Activated T-helper 1 cell treated with anti-CD3 and anti-CD28 coated beads, Interleukin-2, amount 50 U/mL, for 16 hours (primary cell): ENCODE data around the gene HAUS1.
"Not testable (repeated sequence)": the region's sequence is repeated elsewhere in the genome, so short reads cannot be mapped to it uniquely, and the experiment has no call there.

Experiments
- DNase-seq, 2 donors: peaks; one replicate each; pipeline ENCODE4 v3.0.0-alpha.2; 2020; ENCODE audit warnings: low read depth in 1 of 2, low spot score in 1 of 2

HAUS1 gene

DNA sequence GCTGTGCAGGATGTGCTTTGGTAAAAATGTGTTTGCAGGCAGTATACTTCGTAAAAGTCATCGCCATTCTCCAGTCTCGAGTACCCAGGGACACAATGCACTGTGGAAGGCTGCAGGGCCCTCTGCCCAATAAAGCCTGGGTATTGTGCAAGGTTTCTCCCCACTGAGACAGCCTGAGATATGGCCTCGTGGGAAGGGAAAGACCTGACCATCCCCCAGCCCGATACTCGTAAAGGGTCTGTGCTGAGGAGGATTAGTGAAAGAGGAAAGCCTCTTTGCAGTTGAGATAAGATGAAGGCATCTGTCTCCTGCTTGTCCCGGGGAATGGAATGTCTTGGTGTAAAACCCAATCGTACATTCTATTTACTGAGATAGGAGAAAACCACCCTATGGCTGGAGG, 15.7 kb upstream of the HAUS1 start:
- not testable (repeated sequence) for DNase-seq

GRCh38 chr18:46095532-46095931, 8.7 kb upstream of the HAUS1 start:
- no peak for DNase-seq

GRCh38 chr18:46096651-46097300, 7.4 kb upstream of the HAUS1 start:
- no peak for DNase-seq

- DNase-seq = no peak
Observed at GRCh38 chr18:46097431-46097800, 6.8 kb upstream of the HAUS1 start.

- peak; percentile 68 to 71 for DNase-seq
Observed at GRCh38 chr18:46097801-46098615, 6.2 kb upstream of the HAUS1 start, which contains the start of gene ATP5F1A. TSS of gene ATP5F1A (minus strand) at chr18:46098296. CDS start at chr18:46098231, 65 bp downstream.

DNA sequence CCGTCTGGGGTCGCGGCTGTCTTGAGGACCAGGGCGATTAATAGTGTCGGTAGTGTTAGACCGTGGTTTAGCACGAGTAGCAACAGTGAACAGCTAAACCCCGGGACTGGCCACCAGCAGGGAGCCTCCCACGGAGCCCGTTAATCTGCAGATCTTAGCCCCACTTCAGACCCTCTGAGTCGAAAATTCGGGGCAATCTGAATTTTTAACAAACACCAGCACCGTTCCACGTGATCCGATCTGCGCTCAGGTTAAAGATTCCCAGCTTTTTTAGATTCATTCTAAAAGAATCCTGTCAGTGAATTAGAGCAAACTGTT, 5.6 kb upstream of the HAUS1 start:
- no peak for DNase-seq

GRCh38 chr18:46099463-46099862, 4.7 kb upstream of the HAUS1 start:
- no peak for DNase-seq

- DNase-seq = no peak
Observed at GRCh38 chr18:46109386-46109785, 5.2 kb downstream of the HAUS1 start.

- DNase-seq = no peak
Observed at GRCh38 chr18:46110406-46110805, 6.2 kb downstream of the HAUS1 start.

DNA sequence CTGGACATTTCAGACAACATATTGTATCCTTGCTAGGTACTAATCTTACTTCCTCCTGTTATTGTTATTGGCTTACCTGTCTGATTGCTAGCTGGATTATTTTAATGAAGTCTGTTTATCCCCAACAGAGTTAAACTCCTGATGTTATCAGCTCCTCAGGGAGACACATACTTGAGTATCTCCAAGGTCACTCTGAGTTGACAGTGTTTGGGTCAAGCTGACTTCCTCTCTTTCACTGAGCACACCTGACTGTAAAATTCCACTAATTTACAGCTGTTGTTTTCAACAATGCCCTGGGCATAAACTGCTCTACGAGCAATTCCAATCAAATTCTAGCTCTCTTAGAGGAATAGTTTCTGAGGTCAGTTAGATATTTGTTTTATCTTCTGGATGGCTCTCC, 9.6 kb downstream of the HAUS1 start:
- DNase-seq = no peak

GRCh38 chr18:46126625-46127024, 22.4 kb downstream of the HAUS1 start:
- DNase-seq = not testable (repeated sequence)

DNA sequence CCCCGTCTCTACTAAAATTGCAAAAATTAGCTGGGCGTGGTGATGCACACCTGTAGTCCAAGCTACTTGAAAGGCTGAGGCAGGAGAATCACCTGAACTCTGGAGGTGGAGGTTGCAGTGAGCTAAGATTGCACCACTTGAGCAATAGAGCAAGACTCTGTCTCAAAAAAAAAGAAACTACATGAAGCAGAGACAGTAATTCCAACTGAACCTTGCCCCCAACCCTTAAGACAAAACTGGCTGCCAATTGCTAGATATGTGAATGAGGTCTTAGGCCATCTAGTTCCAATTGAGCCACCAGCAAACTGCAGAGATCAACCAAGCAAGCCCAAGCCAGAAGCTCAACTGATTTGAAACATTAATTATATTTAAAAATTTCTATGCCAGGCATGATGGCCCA, 25.9 kb downstream of the HAUS1 start:
- DNase-seq = no peak

DNA sequence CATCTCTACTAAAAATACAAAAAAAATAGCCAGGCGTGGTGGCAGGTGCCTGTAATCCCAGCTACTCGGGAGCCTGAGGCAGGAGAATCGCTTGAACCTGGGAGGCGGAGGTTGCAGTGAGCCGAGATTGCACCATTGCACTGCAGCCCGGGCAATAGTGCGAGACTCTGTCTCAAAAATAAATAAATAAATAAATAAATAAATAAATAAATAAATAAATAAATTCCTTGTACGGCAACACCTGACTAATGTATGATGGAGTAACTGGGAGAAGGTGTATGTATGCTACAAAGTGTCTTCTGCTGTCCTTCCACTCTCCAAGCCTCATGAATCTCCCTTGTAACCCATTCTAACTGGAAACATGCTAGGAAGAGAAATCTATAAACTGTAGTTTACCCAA, 26.4 kb downstream of the HAUS1 start:
- not testable (repeated sequence) for DNase-seq

DNA sequence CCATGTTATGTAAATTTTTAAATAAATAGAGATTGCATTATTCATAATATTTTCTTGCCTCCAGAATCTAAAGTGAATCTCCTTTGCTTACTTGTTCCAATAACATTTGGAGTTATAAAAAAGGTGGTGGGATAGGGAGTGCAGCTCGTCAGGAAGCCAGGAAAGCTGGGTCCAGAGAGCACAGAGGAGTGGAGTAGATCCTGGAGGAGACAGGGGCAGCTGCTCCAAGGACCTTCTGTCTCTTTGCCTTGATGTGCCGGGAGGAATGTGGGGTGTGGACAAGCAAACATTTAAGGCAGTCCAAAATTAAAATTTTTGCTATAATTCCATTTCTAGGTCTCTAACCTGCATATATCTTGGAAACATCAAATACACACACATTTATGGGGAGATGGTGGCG, 29.3 kb downstream of the HAUS1 start:
- DNase-seq = no peak

DNA sequence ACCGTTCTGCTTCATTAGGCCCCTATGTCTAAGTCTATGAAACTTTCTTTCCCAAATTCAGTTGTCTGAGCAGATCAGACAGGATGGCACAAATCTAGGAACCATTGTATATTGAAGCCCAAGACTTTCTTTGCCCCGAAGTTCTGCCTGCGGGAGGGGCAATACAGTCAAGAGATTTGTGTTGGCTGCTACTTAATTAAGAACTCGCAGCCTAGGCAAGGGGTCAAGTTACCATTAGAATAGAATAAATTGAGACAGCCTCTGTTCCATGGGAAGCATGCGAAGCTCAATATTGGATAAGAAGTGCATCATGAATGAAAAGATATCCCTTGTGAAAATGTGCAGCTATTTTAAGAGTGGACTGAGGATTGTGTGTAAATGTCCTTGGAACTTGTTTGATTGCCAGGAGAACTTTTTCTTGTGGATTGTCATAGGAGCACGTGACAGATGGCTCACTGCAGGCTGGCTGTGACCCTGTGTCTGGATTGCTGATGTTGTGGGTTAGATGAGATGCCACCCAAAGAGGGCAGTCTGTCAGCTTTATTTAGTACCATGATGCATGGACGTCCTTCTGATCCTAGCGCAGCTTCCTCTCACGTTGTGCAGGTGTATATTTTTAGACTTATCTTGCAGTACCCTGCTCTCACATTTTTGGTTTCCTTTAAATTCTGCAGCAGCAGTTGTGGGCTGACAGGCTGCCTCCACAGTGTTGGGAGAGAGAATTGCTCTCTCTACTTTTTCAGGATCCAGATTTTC, 30.9 kb downstream of the HAUS1 start:
- no peak for DNase-seq

DNA sequence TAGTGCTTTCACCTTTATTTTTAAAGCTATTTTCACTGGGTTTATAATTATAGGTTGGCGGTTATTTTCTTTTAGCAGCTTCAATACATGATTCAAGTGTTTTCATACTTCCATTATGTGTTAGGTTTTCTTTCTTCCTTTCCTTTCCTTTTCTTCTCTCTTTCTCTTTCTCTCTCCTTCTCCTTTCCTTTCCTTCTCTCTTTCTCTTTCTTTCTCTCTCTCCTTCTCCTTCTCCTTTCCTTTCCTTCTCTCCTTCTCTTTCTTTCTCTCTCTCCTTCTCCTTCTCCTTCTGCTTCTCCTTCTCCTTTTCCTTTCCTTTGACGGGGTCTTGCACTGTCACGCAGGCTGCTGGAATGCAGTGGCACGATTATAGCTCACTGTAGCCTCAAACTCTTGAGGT, 36.0 kb downstream of the HAUS1 start:
- no peak for DNase-seq

GRCh38 chr18:46141199-46141598, 37.0 kb downstream of the HAUS1 start:
- DNase-seq = no peak

- no peak for DNase-seq
Observed at GRCh38 chr18:46148810-46149209, 44.6 kb downstream of the HAUS1 start.

DNA sequence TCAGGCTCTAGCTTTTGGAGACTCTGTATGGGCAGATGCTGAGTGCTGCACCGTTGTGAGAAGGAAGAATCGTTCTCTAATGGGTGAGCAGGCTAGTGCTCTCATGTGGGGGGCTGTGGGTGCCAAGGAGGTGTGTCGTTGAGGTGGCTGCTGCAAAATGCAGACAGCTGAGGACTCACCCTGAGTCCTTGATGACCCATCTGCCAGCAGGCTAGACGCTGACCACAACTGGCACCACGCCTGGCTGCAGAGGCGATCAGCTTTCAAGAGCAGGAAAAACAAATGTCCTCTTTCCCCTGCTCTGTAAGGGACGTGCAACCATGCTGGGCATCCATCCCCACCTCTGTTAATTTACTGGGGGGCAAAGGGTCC, 48.2 kb downstream of the HAUS1 start:
- no peak for DNase-seq

DNA sequence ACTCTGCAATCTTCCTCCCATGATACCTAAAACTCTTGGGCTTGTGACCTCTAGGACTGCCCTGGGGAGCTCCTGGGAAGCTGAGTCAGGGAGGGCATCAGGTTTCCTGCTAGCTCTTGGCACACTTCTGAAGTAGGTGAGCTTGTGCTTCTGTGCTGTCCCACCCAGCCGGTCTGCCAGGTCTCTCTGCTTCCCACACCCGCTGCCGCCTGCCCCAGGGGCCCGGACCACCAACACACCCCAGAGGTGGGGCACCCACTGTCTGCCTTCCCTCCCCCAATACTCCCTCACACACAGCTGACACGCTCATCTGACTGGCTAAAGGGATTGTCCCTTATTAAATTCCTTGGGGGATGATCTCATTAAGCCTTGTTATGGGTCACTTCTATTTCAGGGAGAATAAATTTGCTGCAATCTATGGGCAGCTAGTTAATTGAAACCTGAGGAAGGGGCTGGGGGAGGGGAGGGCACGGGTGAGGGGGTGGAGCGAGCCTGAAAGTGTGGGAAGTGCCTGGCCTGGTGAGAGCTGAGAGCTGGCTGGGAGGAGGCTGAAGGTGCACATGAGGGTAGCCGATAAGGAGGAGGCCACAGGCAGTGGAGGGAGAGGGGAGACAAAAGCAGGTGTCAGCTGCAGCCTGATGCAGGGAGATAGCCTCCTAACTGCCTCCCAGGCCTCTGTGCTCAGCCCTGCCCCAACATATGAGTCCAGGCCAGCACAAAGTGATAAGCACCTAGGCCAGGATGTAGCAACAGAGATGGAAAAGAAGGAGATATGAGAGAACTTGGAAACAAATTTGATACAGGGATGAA, 48.8 kb downstream of the HAUS1 start:
- no peak for DNase-seq

DNA sequence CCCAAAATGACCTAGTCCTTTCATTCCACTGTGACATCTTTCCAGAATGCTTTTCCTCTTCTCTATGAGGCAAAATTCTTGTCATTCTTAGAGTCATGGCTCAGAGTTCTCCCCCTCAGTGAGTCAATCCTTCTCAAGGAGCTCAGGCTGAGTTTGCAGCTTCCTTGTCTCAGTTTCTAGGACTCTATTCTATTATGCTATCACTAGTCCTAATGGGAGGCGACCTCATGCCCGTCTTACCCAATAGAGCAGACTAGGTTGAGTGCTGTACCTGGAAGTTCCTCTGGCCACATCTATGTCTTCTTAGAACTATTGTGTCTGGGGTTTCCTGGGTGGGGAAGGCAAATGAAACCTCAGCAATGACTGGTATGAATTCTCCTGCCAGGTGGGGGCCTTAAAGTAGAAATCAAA, 51.5 kb downstream of the HAUS1 start:
- peak in 1 of 2 donors; percentile 14 for DNase-seq
